Measurements from ENCODE around the gene HSPG2.

DNA sequence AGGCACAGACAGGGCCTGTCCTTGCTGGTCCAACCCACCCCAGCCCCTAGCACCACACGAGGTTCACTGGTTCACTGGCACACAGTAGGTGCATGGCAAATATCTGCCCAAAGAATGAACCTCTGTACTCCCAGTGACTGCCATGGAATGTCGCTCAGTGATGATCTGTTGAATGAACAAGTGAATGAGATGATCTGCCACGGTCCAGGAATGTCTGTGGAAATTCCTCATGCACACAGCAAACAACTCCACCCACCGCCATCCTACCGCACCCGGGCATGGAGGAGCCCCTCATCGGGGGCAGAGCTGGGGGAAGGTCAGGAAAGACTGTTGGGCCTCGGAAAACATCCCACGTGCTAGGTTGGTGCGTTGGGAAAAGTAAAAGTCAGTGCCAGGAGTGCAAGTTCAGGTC lies 1.7 kb downstream of the HSPG2 start:
- TF ChIP-seq, protein P1, sequence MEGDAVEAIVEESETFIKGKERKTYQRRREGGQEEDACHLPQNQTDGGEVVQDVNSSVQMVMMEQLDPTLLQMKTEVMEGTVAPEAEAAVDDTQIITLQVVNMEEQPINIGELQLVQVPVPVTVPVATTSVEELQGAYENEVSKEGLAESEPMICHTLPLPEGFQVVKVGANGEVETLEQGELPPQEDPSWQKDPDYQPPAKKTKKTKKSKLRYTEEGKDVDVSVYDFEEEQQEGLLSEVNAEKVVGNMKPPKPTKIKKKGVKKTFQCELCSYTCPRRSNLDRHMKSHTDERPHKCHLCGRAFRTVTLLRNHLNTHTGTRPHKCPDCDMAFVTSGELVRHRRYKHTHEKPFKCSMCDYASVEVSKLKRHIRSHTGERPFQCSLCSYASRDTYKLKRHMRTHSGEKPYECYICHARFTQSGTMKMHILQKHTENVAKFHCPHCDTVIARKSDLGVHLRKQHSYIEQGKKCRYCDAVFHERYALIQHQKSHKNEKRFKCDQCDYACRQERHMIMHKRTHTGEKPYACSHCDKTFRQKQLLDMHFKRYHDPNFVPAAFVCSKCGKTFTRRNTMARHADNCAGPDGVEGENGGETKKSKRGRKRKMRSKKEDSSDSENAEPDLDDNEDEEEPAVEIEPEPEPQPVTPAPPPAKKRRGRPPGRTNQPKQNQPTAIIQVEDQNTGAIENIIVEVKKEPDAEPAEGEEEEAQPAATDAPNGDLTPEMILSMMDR (IDR thresholded peaks at IDR 0.05) = no peak
- no peak for TF ChIP-seq POLR2A (IDR thresholded peaks at IDR 0.05)

Measured in ovary (tissue), 3 donors.